ENCODE data around the gene ARHGEF11.

ARHGEF11 gene

GRCh38 chr1:156912861-156913808 lies 132.4 kb downstream of the ARHGEF11 start:
- in situ Hi-C loops (cut with MboI; ENCODE audit: low sequenced_read_pairs), result no loop called here

- in situ Hi-C loops (cut with MboI; ENCODE audit: low sequenced_read_pairs), result no loop called here
Observed at GRCh38 chr1:156912310-156912709, 133.2 kb downstream of the ARHGEF11 start.

DNA sequence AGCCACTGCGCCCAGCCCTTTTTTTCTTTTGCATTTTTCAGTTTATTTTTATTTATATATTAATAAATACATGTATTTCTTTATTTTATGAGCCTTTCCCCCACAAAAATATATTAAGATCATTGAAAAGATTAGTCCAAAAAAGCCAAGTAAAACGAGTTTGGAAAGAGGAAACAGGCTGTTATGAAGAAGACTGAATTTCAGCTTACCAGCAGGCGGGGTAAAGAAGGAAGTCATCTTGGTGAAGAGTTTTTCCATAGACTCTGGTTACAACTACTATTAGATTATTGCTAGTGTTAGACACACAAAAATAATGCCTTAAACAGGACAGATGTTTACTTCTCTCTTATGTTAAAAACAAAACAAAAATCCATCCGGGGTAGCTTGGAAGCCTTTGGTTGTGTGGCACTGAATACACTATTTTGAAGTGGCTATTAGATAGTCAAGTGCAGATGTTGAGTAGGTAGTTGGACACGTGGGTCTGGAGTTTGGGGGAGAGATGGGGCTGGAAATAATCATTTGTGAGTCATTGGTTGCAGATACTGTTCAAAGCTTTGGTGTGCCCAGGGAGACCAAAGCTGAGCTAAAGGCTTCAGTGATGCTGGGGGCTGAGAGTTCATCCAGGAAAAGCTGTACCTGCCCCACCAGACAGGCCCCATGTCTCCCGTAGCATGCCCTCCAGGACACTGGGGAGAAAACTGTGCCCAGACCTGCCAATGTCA lies 133.8 kb downstream of the ARHGEF11 start:
- in situ Hi-C loops (cut with MboI; ENCODE audit: low sequenced_read_pairs), result no loop called here

GRCh38 chr1:156910309-156910782 lies 135.2 kb downstream of the ARHGEF11 start:
- in situ Hi-C loops (cut with MboI; ENCODE audit: low sequenced_read_pairs), result no loop called here

DNA sequence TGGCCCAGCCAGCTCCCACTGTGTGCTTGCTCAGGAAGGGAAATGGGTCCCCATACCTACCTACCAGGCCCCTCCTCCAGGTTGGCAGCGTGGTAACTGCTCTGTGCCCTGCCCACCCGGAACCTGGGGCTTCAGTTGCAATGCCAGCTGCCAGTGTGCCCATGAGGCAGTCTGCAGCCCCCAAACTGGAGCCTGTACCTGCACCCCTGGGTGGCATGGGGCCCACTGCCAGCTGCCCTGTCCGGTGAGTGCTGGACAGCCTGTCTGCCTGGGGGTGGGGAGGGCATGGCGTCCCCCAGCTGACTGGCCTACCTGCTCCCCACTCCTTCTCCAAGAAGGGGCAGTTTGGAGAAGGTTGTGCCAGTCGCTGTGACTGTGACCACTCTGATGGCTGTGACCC lies 135.9 kb downstream of the ARHGEF11 start:
- in situ Hi-C loops (cut with MboI; ENCODE audit: low sequenced_read_pairs), result no loop called here

DNA sequence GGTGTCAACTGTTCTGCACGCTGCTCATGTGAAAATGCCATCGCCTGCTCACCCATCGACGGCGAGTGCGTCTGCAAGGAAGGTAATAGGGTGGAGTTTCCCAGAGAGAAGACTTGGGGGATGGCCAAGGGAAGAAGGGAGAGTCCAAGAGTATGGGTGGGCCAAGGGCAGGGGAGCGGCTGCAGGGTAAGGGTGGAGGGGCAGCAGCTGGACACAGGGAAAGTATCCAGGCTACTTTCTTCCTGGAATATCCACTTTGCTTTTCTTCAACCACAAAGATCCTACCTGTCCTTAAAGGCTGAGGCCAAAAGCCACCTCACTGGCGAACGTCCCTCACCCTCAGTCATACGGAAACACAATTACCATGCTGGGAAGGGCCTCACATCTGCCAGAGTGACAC lies 136.6 kb downstream of the ARHGEF11 start:
- in situ Hi-C loops (cut with MboI; ENCODE audit: low sequenced_read_pairs), result no loop called here

GRCh38 chr1:156908541-156908940 lies 137.0 kb downstream of the ARHGEF11 start:
- in situ Hi-C loops (cut with MboI; ENCODE audit: low sequenced_read_pairs), result no loop called here

DNA sequence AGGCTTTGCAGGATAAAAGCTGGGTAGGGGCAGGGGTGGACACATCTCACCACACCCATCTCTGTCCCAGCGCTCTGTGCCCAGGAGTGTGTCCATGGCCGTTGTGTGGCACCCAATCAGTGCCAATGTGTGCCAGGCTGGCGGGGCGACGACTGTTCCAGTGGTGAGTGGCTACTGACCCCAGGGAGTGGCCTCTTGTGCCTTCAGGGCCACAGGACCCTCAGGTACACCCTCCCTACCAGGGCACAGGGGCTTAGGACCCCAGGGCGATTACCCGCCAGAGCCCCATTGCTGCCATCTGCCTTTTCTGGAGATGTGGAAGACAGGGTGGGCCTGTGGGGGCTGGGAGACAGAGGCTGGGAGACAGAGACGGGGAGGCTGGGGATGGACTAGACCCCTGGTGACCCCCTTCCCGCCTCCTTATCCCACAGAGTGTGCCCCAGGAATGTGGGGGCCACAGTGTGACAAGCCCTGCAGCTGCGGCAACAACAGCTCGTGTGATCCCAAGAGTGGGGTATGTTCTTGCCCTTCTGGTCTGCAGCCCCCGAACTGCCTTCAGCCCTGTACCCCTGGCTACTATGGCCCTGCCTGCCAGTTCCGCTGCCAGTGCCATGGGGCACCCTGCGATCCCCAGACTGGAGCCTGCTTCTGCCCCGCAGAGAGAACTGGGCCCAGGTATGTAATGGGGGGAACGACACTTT lies 139.2 kb downstream of the ARHGEF11 start:
- in situ Hi-C loops (cut with MboI; ENCODE audit: low sequenced_read_pairs), result no loop called here

DNA sequence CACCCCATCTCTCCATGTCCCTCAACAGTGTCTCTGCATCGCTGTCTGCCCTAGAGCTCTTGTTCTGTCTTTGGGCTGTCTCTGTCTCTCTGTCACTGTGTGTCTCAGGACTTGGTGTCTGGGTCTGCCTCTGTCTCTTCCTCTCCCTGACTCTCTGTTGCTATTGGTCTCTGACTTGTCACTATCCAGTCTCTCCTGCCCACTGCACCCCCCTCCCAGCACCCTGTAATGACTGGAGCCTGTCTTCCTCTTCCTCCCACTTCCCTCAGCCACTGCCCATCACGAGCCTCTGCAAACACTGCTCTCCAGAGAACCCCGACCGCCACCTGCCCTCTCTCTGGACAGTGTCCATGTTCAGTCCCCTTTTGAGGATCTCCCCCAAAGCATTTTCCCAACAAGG lies 139.9 kb downstream of the ARHGEF11 start:
- in situ Hi-C loops (cut with MboI; ENCODE audit: low sequenced_read_pairs), result no loop called here

- in situ Hi-C loops (cut with MboI; ENCODE audit: low sequenced_read_pairs), result no loop called here
Observed at GRCh38 chr1:156905176-156905575, 140.4 kb downstream of the ARHGEF11 start.

DNA sequence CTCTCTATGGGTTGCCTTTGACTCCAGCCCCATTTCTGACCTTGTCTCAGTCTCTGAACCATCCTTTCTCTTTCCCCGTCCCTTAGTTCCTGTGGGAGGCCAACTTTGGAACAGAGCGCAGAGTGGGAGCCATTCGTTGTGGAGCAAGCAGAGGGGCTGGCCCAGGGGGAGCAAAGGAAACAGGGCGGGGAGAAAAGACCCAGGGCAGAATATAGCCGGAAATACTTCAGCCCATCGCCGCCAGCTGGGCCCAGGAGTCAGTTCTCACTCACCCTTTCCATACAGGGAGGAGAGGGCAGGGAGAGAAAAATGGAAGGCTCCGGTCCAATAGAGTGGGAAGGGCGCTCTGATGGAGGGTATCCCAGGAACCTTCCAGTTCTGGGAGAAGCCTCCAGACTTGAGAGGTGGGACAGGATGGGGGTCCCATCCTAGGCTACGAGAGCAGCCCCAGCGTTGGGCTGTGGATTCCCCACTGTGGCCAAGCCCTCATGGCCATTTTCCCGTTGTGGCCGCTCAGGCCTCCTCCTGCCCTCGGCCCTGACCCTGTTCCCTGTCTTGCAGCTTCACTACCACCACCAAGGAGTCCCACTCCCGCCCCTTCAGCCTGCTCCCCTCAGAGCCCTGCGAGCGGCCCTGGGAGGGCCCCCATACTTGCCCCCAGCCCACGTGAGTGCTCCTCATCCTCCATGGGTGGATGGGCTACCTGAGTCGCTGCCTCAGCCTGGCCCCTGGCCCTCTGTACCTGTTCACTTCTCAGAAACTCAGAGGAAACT lies 141.2 kb downstream of the ARHGEF11 start:
- in situ Hi-C loops (cut with MboI; ENCODE audit: low sequenced_read_pairs), result no loop called here

DNA sequence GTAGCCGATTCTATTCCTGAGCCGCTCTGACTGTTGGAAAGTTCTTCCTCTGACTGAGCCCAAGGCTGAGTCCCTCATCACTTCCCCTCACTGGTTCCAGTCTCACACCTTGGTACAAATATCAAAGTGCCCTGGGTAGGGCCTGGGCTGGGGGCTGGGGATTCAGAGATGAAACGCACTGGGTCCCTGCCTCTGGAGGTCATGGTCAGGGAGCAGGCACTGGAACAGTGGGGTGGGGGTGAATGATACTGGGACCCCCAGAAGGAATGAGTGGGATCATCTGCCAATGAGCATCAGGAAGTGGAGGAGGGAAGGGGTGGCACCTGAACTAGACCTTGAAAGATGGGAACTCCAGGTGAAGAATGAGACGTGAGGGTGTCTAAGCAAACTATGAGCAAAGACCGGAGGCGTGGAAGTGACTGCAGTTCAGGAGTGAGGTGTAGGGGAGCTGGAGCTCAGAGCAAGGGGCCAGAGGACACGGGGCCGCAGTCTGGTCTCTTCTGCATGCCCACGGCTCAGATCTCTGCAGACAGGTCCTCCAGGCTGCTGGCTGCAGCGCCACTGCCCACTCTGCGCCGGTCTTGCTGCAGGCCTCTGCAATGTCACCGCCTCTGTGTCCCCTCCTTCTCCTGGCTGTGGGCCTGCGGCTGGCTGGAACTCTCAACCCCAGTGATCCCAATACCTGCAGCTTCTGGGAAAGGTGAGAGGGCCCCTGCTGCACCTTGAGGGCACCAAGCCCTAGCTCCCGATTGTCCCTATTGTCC lies 142.0 kb downstream of the ARHGEF11 start:
- in situ Hi-C loops (cut with MboI; ENCODE audit: low sequenced_read_pairs), result no loop called here

GRCh38 chr1:156901966-156902915 lies 143.3 kb downstream of the ARHGEF11 start:
- in situ Hi-C loops (cut with MboI; ENCODE audit: low sequenced_read_pairs), result no loop called here

DNA sequence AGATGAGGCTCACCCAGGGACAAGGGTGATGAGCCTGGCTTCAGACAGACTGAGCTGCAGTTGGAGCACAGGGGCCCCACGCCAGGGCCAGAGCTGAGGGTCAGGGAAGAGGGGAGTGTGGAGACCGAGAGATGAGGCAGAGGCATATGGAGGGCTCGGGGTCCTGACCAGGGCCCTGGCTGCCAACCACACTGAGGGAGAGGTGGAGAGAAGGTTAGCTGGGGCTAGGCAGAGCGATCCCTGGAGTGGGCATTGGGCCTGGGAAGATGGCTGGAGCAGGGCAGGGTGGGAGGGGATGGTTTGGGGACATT lies 144.0 kb downstream of the ARHGEF11 start:
- in situ Hi-C loops (cut with MboI; ENCODE audit: low sequenced_read_pairs), result no loop called here

DNA sequence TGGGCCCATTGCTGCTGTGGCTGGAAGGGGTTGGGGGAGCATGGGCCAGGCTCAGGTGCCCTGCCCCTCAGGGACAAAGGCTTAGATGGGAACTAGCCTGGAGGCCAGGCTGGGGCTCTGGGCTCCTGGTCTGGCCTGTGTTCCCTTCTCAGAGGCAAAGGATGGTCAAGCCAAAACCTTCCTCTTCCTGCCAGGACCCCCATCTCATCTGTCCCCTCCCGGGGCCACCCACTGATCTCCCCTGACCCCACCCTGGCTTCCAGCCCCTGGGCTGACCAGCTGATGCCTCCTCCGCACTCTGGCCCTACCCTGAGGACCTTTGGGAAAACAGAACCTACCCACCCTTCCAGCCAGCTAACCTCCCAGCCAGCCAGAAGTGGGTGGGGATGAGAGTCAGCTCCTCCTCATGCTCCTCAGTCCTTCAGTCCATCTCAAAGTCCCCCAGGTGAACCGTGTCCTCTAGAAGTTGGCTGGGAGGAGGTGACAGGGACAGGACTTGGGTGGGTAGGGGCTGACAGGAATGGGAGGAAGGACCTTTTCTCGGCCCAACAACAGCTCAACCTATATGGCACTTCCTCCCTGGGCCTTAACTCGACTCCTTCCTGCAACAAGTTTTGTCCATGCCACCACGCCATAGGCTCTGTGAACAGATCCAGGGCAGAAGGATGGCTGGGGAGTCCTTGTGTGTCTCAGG lies 144.5 kb downstream of the ARHGEF11 start:
- in situ Hi-C loops (cut with MboI; ENCODE audit: low sequenced_read_pairs), result no loop called here

GRCh38 chr1:156899956-156900718 lies 145.4 kb downstream of the ARHGEF11 start:
- in situ Hi-C loops (cut with MboI; ENCODE audit: low sequenced_read_pairs), result no loop called here

- in situ Hi-C loops (cut with MboI; ENCODE audit: low sequenced_read_pairs), result no loop called here
Observed at GRCh38 chr1:156898971-156899664, 146.4 kb downstream of the ARHGEF11 start.
